Type B pancreatic cell (in vitro differentiated cells): Measurements from ENCODE around the gene CFAP69. TPM values are rescaled to one million over a fixed set of nuclear protein-coding genes. Genes with fewer than 3 reads are reported as not detected.

Source experiments
- DNase-seq: peaks from one replicate; pipeline ENCODE4 v3.0.0; 2021; ENCODE audit warnings: mixed read lengths; ENCODE audit not compliant: unreplicated experiment; ENCODE audit errors: extremely low spot score
- H3K27ac Mint-ChIP-seq: 2 replicates; pipeline ENCODE4 v1.8.0; 2021; ENCODE audit warnings: mild to moderate bottlenecking, mixed read lengths
- H3K27me3 Mint-ChIP-seq: 2 replicates; pipeline ENCODE4 v1.8.0; 2021; ENCODE audit warnings: mixed read lengths
- H3K36me3 Mint-ChIP-seq: 2 replicates; pipeline ENCODE4 v1.8.0; 2021; ENCODE audit warnings: mixed read lengths
- H3K4me1 Mint-ChIP-seq: one replicate; pipeline ENCODE4 v1.8.0; 2021; ENCODE audit warnings: mixed read lengths; ENCODE audit not compliant: unreplicated experiment
- H3K4me3 Mint-ChIP-seq: 2 replicates; pipeline ENCODE4 v1.8.0; 2021; ENCODE audit warnings: mild to moderate bottlenecking, mixed read lengths
- H3K9me3 Mint-ChIP-seq: 2 replicates; pipeline ENCODE4 v1.8.0; 2021; ENCODE audit warnings: mixed read lengths
- total RNA-seq: library from RNA; stranded (reverse); gene quantifications from 2 replicates; pipeline ENCODE4 v1.2.1, GENCODE V29; 2021; ENCODE audit warnings: low replicate concordance
- TF ChIP-seq, protein P1 (sequence below): fragments of 200-600 bp; sonication (generic); conservative IDR thresholded peaks from 2 replicates; pipeline ENCODE4 v1.5.0; 2021; ENCODE audit warnings: antibody characterized with exemption, mild to moderate bottlenecking

Gene CFAP69
- total RNA-seq, 1 donor from 2014 or later: 6.2 TPM

DNA sequence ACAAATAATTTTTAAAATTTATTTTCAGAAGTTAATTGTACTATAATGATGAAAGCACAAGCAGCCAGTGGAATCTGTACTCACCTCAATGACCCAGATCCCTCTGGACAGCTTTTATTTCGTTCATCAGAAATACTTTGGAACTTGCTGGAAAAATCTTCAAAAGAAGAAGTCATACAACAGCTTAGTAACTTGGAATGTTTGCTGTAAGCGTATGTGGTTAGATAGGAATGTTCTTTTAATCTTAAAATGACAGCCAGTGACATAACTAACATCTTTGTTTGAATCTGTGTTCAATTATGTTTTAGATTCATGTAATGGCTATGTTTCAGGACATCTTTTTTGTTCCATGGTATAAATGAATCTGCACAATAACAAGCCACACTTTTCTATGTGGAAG lies 26.8 kb downstream of the CFAP69 start:
- Mint-ChIP-seq H3K27ac (no peak overlapping the region), H3K27me3 (no peaks in the 10 kb centered on the region), H3K36me3 (no peaks in the 10 kb centered on the region), H3K4me1 (peaks cover 4% of the 10 kb centered on the region), H3K4me3 (no peak overlapping the region), H3K9me3 (peaks cover 4% of the 10 kb centered on the region)
- TF ChIP-seq, protein P1, sequence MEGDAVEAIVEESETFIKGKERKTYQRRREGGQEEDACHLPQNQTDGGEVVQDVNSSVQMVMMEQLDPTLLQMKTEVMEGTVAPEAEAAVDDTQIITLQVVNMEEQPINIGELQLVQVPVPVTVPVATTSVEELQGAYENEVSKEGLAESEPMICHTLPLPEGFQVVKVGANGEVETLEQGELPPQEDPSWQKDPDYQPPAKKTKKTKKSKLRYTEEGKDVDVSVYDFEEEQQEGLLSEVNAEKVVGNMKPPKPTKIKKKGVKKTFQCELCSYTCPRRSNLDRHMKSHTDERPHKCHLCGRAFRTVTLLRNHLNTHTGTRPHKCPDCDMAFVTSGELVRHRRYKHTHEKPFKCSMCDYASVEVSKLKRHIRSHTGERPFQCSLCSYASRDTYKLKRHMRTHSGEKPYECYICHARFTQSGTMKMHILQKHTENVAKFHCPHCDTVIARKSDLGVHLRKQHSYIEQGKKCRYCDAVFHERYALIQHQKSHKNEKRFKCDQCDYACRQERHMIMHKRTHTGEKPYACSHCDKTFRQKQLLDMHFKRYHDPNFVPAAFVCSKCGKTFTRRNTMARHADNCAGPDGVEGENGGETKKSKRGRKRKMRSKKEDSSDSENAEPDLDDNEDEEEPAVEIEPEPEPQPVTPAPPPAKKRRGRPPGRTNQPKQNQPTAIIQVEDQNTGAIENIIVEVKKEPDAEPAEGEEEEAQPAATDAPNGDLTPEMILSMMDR: no peak
- no peak for DNase-seq

DNA sequence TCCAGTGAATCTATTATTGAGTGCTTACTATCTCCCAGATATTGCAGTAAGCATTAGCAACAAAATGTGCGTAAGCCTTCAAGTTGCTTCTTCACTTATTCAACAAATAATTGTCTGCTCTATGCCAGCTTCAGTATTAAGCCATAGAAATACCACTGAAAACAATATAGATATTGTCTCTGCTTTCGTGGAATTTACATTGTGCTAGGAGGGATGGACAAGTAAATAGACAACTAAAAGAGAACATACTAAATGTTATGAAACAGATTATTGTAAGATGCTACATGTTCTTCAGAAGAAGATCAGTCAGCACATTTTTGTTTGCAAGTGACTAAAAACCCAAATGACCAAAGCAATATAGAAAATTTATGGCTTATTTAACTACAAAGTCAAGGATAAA lies 27.3 kb downstream of the CFAP69 start:
- TF ChIP-seq, protein P1: no peak
- Mint-ChIP-seq H3K27me3 (no peaks in the 10 kb centered on the region), H3K4me3 (no peak overlapping the region), H3K9me3 (peaks cover 4% of the 10 kb centered on the region), H3K27ac (no peak overlapping the region), H3K36me3 (no peaks in the 10 kb centered on the region), H3K4me1 (peaks cover 4% of the 10 kb centered on the region)
- DNase-seq: no peak

DNA sequence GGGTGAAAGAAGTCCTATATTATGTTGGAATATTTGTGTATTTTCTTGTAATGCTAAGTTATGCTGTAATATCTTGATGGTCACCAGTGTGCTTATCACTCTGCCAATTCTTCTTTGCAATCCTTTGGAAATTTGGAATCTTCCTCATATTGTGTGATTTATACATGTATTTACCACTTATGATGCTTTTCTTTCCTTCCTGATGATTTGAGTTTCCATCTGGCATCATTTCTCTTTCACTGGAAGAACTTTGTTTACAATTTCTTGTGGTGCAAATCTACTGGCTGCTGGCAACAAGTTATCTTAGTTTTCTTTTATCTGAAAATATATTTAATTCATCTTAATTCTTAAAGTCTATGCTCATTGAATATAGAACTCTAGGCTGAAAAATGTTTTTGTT lies 29.2 kb downstream of the CFAP69 start:
- peaks cover 3% of the 10 kb centered on the region for H3K4me1 Mint-ChIP-seq
- TF ChIP-seq, protein P1: no peak
- no peaks in the 10 kb centered on the region for H3K27me3 Mint-ChIP-seq
- no peak for DNase-seq
- peaks cover 2% of the 10 kb centered on the region for H3K9me3 Mint-ChIP-seq
- H3K4me3 Mint-ChIP-seq: no peak overlapping the region
- H3K36me3 Mint-ChIP-seq: no peaks in the 10 kb centered on the region
- no peak overlapping the region for H3K27ac Mint-ChIP-seq

DNA sequence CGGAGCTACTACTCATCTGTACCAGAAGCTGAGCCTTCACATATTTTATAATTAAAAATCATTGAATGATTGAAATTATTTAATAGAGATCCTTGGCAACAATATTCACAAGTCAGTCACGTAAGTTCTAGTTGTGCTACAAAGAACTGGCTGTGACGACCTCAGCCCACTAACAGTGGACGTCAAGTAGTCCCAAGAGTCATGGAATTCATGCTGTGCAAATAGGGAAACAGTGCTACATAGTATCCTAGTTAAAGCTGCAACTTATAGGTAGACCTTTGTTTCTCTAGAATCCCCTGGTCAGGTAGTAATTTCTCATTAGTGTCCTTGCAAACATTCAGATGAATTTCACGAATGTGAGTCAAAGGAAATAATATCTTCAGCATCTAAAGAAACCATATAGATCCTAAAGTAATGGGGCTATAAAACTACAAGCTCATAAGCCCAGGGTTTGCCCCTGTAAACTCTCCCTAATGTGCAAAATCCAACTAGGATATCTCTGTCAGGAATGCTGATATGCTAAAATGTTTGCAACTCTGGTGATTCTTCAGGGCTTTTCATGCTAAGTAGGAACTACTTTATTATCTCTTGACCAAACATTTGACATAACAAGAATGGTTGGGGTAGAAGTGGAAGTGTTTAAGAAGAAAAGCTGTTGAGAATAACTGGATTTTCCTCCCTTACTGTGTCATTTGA lies 31.2 kb downstream of the CFAP69 start:
- no peaks in the 10 kb centered on the region for H3K36me3 Mint-ChIP-seq
- no peaks in the 10 kb centered on the region for H3K9me3 Mint-ChIP-seq
- no peaks in the 10 kb centered on the region for H3K27me3 Mint-ChIP-seq
- no peak for DNase-seq
- TF ChIP-seq, protein P1: no peak
- H3K27ac Mint-ChIP-seq: no peak overlapping the region
- H3K4me1 Mint-ChIP-seq: no peaks in the 10 kb centered on the region
- no peak overlapping the region for H3K4me3 Mint-ChIP-seq

DNA sequence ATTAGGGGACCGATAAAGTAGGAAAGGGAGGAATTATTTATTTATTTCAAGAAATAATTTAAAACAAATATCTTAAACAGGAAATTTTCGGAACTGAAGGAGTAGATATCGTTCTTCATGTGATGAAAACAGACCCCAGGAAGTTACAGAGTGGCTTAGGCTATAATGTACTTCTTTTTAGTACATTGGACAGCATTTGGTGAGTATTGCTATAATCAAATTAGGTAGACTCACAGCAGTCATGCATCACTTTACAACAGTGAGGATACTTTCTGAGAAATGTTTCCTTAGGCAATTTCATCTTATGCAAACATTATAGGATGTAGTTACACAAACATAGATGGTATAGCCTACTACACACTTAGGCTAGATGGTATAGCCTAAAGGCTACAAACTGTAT lies 43.2 kb downstream of the CFAP69 start:
- DNase-seq: no peak
- TF ChIP-seq, protein P1: no peak
- Mint-ChIP-seq H3K36me3 (peaks cover 10% of the 10 kb centered on the region), H3K9me3 (no peaks in the 10 kb centered on the region), H3K4me1 (no peaks in the 10 kb centered on the region), H3K4me3 (no peak overlapping the region), H3K27ac (no peak overlapping the region), H3K27me3 (no peaks in the 10 kb centered on the region)
